ENCODE results near the gene CNTNAP2. TPM values are rescaled to one million over a fixed set of nuclear protein-coding genes. Genes with fewer than 3 reads are reported as not detected.

Gene CNTNAP2
- total and polyA plus RNA-seq, 2 of the 4 experiments (the other 2 are of a cell fraction) = not detected

DNA sequence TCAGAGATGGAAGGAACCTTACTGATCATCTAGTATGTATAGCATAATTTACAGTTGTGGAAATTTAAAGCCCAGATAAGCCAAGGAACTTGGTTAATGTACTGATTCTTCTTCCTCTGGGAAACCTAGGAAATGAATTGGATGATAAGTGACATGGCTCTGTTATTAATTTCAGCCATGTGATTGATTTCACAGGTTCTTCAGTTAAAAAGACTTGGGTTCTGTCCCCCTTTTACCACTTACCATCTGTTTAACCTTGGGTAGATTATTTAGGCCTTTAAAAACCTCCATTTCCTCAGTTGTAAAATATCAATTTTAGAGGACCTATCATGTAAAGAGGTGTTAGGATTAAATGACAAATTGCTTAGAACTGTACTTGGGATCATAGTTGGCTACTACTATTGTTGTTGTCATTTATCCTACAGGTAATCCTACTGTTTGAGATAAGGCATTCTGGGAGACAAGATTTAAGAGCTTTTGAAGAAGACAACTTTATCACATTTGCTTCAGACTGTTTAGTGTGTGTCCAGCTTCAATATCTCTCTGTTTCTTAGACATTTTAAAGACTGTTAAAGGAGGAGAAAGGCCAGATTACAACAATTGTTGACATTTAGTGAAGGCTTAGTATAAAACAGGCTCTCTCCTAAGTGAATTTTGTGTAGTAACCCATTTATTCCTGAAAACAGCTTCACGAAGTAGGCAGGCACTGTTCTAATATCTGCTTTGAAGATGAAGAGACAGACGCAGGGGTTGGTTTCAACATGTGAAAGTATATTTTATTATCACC lies 1476.9 kb downstream of the CNTNAP2 start:
- Histone ChIP-seq H3K27ac (ENCODE audit: insufficient read depth, low read length) (no peak overlapping the region), H4K8ac (ENCODE audit: low read depth in 2 of 2, low read length in 2 of 2) (no peak overlapping the region), H2BK120ac (ENCODE audit: low read depth, low read length) (no peak overlapping the region), H3K36me3 (ENCODE audit: control insufficient read depth, insufficient read depth, low read length) (no peaks in the 10 kb centered on the region), H4K20me1 (ENCODE audit: insufficient read depth, low read length) (no peaks in the 10 kb centered on the region), H2BK20ac (ENCODE audit: low read depth, low read length) (no peak overlapping the region), H3K56ac (ENCODE audit: extremely low read depth, insufficient read depth, low read length) (no peak overlapping the region), H3K14ac (replicated peaks; ENCODE audit: low read depth, low read length) (no peak overlapping the region), H3K4me2 (ENCODE audit: low read depth, low read length) (no peak overlapping the region), H4K5ac (ENCODE audit: low read depth, low read length) (no peak overlapping the region), H2BK15ac (ENCODE audit: low read depth, low read length) (no peak overlapping the region), H3K4ac (ENCODE audit: low read depth, low read length) (no peak overlapping the region), H3K4me3 (ENCODE audit: insufficient read depth, low read depth, low read length) (no peak overlapping the region), H3K9me3 (ENCODE audit: control insufficient read depth, insufficient read depth, low read length) (no peaks in the 10 kb centered on the region), H4K91ac (ENCODE audit: insufficient read depth, low read depth, low read length) (no peak overlapping the region), H2AK9ac (replicated peaks; ENCODE audit: low read depth, low read length, poor library complexity) (no peak overlapping the region), H3K9ac (ENCODE audit: low read depth, low read length) (no peak overlapping the region), H3K23ac (ENCODE audit: low read depth, low read length) (no peak overlapping the region), H3K79me1 (ENCODE audit: low read depth in 1 of 2, low read length in 2 of 2) (no peaks in the 10 kb centered on the region), H3K4me1 (ENCODE audit: control insufficient read depth, insufficient read depth, low read length) (no peaks in the 10 kb centered on the region), H3K9me1 (ENCODE audit: insufficient read depth, low read length) (no peaks in the 10 kb centered on the region), H3K18ac (ENCODE audit: low read depth, low read length) (no peak overlapping the region), H2AK5ac (ENCODE audit: low read depth, low read length) (no peak overlapping the region), H3K27me3 (ENCODE audit: control insufficient read depth, insufficient read depth, low read length) (no peaks in the 10 kb centered on the region), H2AFZ (replicated peaks; ENCODE audit: low read length, poor library complexity) (no peak overlapping the region), H2BK5ac (ENCODE audit: low read depth, low read length, poor library complexity, severe bottlenecking) (no peak overlapping the region)
- ATAC-seq (ENCODE audit: low read depth) (no peak), DNase-seq (no peak)
- in situ Hi-C loops (cut with MboI; ENCODE audit: low sequenced_read_pairs) = no loop called here
- TF ChIP-seq SMC3 (IDR thresholded peaks at IDR 0.05; ENCODE audit: low read depth, low read length) (no peak), RFX5 (IDR thresholded peaks at IDR 0.05; ENCODE audit: low read depth, low read length) (no peak), RAD21 (IDR thresholded peaks at IDR 0.05; ENCODE audit: low read length) (no peak), CHD1 (IDR thresholded peaks at IDR 0.05; ENCODE audit: low read depth, low read length) (no peak), MAFK (IDR thresholded peaks at IDR 0.05; ENCODE audit: low read depth, low read length) (no peak)
- TF ChIP-seq, protein P1, sequence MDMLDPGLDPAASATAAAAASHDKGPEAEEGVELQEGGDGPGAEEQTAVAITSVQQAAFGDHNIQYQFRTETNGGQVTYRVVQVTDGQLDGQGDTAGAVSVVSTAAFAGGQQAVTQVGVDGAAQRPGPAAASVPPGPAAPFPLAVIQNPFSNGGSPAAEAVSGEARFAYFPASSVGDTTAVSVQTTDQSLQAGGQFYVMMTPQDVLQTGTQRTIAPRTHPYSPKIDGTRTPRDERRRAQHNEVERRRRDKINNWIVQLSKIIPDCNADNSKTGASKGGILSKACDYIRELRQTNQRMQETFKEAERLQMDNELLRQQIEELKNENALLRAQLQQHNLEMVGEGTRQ (IDR thresholded peaks at IDR 0.05; ENCODE audit: low read depth, low read length) = no peak
- TF ChIP-seq, protein P2, sequence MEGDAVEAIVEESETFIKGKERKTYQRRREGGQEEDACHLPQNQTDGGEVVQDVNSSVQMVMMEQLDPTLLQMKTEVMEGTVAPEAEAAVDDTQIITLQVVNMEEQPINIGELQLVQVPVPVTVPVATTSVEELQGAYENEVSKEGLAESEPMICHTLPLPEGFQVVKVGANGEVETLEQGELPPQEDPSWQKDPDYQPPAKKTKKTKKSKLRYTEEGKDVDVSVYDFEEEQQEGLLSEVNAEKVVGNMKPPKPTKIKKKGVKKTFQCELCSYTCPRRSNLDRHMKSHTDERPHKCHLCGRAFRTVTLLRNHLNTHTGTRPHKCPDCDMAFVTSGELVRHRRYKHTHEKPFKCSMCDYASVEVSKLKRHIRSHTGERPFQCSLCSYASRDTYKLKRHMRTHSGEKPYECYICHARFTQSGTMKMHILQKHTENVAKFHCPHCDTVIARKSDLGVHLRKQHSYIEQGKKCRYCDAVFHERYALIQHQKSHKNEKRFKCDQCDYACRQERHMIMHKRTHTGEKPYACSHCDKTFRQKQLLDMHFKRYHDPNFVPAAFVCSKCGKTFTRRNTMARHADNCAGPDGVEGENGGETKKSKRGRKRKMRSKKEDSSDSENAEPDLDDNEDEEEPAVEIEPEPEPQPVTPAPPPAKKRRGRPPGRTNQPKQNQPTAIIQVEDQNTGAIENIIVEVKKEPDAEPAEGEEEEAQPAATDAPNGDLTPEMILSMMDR (conservative IDR thresholded peaks at IDR 0.05; ENCODE audit: low read depth, low read length) = no peak
- WGBS, 2 experiments (ENCODE audit: extremely low coverage in 2 of 2, insufficient read length in 1 of 2) = no CpG with 5 or more reads among the region's 2 CpGs
- intact Hi-C loops (cut with micrococcal nuclease) = no loop called here
- BruUV-seq (replicated peaks) = no TSS peak
- CTCF ChIA-PET = no interaction called here
- dilution Hi-C loops (cut with HindIII; ENCODE audit: low sequenced_read_pairs, unreplicated experiment) = no loop called here
- POLR2A ChIA-PET (ENCODE audit: unreplicated experiment) = no interaction called here
